VCaP (cell line): Measurements from ENCODE around the gene CRTC3.

Experiments used
- H3K27ac ChIP-seq: fragments of 450-650 bp; 2 replicates; pipeline ENCODE4 v1.5.1; 2017
- TF ChIP-seq, protein P1 (sequence below): fragments of 450-650 bp; conservative IDR thresholded peaks from 2 replicates; pipeline ENCODE4 v1.5.1; 2017; ENCODE audit warnings: mild to moderate bottlenecking, moderate library complexity

The CRTC3 gene

DNA sequence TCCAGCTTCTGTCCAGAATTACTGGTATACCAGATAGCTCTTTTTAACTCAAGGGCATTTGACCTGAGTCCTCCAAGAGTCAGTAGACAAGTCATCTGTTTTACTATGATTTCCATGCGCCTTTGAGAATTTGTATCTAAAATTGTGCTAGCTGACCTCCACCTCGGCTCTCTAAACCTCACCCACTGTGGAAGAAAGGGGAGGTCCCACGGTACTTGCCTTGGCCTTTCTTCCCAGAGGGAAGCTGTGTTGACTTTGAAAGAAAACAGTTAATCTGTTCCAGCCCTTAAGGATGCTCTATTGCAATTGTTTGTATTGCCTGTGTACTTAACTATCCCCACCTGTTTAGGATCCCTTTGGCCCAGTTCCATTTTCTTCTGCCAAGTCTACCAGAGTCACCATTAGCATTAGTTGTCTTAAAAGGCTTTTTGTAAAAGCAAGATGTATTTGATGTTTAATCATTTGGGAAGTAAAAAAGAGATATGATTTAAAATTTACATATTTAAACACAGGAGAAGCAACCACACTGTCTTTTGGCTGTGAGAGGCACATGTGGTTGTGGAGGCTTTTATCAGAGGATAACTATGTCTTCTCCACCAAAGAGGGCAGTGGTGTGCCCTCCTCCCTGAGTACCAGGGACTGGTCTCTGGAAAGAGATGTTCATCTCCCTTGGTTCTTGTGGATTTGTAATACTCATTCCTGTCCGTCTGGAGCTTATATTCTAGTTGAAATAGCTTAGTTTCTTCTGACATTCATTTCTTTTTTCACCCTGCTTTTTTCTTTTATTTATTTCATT lies 88.8 kb downstream of the CRTC3 start:
- peak overlapping the region; percentile 61 for H3K27ac ChIP-seq
- TF ChIP-seq, protein P1, sequence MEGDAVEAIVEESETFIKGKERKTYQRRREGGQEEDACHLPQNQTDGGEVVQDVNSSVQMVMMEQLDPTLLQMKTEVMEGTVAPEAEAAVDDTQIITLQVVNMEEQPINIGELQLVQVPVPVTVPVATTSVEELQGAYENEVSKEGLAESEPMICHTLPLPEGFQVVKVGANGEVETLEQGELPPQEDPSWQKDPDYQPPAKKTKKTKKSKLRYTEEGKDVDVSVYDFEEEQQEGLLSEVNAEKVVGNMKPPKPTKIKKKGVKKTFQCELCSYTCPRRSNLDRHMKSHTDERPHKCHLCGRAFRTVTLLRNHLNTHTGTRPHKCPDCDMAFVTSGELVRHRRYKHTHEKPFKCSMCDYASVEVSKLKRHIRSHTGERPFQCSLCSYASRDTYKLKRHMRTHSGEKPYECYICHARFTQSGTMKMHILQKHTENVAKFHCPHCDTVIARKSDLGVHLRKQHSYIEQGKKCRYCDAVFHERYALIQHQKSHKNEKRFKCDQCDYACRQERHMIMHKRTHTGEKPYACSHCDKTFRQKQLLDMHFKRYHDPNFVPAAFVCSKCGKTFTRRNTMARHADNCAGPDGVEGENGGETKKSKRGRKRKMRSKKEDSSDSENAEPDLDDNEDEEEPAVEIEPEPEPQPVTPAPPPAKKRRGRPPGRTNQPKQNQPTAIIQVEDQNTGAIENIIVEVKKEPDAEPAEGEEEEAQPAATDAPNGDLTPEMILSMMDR: peak; percentile 56

DNA sequence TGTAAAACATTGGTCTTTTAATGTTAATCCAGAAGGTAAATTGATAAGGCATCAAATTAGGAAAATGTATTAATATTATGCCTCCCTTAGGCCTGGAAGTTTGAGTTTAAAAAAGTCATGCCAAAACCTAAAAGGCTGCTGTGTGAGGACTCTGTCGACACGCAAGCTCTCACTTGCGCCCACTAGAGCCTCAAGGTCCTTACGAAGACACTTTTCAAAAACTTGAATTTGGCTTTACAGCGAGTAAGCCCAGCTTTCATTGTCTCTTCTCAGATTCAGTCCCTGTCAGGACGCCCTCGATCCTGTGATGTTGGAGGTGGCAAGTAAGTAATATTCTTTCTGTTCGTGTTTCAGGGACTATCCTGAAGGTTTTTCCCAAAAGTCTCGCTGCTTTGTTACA lies 89.7 kb downstream of the CRTC3 start:
- TF ChIP-seq, protein P1: no peak
- peak overlapping the region; percentile 61 for H3K27ac ChIP-seq

DNA sequence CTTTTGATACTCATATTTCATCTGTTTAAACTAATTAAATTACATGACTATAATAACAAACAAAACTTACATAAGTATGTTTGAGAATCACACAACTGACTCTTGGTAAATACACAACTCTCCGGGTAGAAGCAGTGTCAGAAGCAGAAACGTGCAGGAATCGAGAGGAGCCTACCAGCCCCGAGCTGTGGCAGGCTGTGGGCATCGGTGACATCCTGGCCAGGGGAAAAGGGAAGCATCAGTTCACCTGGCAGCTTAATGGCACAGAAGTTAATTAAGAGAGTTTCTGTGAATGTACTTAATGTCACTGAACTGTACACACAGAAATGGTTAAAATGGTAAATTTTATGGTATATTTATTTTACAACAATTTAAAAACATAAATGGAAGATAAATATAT lies 90.2 kb downstream of the CRTC3 start:
- H3K27ac ChIP-seq: no peak overlapping the region
- TF ChIP-seq, protein P1: no peak

- no peak overlapping the region for H3K27ac ChIP-seq
- TF ChIP-seq, protein P1: no peak
Measured at GRCh38 chr15:90620379-90621067, 90.8 kb downstream of the CRTC3 start.

- H3K27ac ChIP-seq: no peak overlapping the region
- TF ChIP-seq, protein P1: no peak
Measured at GRCh38 chr15:90623854-90624253, 94.1 kb downstream of the CRTC3 start.

- no peak overlapping the region for H3K27ac ChIP-seq
- TF ChIP-seq, protein P1: no peak
Measured at GRCh38 chr15:90624278-90624981, 94.7 kb downstream of the CRTC3 start.

DNA sequence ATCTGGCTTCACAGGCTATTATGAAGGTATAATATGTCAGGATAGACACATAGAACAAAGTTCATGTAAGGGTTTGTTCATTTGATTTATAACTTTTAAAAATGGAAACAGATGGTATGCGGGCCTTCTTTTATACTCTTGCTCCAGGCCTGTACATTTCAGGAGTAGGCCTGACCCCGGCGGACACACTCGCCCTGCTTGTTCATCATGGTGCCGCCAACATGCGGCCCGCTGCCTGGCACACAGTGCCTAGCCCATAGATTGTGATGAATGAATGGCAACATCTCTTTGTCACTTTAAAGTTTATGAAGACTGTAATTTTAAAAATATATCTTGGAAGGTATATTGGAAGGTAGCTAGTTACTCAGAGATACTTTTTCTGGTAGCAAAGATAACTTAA lies 95.3 kb downstream of the CRTC3 start:
- TF ChIP-seq, protein P1: no peak
- no peak overlapping the region for H3K27ac ChIP-seq
